Mucosa of rectum (tissue), 2 donors: ENCODE results near the gene IER2.
"Not testable (repeated sequence)": the region's sequence is repeated elsewhere in the genome, so short reads cannot be mapped to it uniquely, and the experiment has no call there.

Experiments used
- H3K27ac ChIP-seq, 2 donors: one replicate each; pipeline ENCODE4 v1.7.0; 2013; ENCODE audit warnings: inconsistent platforms in 2 of 2, low read depth in 2 of 2, low read length in 2 of 2
- H3K27me3 ChIP-seq, 2 donors: one replicate each; pipeline ENCODE4 v1.7.0; 2013; ENCODE audit warnings: low read length in 2 of 2; ENCODE audit not compliant: control insufficient read depth in 2 of 2, insufficient read depth in 2 of 2
- H3K36me3 ChIP-seq, 2 donors: one replicate each; pipeline ENCODE4 v1.7.0; 2013; ENCODE audit warnings: low read length in 2 of 2; ENCODE audit not compliant: control insufficient read depth in 2 of 2, insufficient read depth in 2 of 2
- H3K4me1 ChIP-seq, 2 donors: one replicate each; pipeline ENCODE4 v1.7.0; 2013; ENCODE audit warnings: low read length in 2 of 2, mild to moderate bottlenecking in 1 of 2; ENCODE audit not compliant: control insufficient read depth in 2 of 2, insufficient read depth in 2 of 2
- H3K4me3 ChIP-seq, 2 donors: one replicate each; pipeline ENCODE4 v1.7.0; 2013; ENCODE audit warnings: low read length in 2 of 2
- H3K9ac ChIP-seq, 2 donors: one replicate each; pipeline ENCODE4 v1.7.0; 2013; ENCODE audit warnings: low read length in 2 of 2, low read depth in 1 of 2, mild to moderate bottlenecking in 1 of 2
- H3K9me3 ChIP-seq, 2 donors: one replicate each; pipeline ENCODE4 v1.7.0; 2013; ENCODE audit warnings: low read length in 2 of 2; ENCODE audit not compliant: control insufficient read depth in 2 of 2
- donor health status: healthy.
- donor health status: Normal muscosa, but diverticular disease.

The IER2 gene

GRCh38 chr19:13146763-13147563 lies 3.2 kb upstream of the IER2 start:
- Histone ChIP-seq H3K9ac (no peak overlapping the region), H3K36me3 (peaks cover 14 to 15% of the 10 kb centered on the region in 2 donors), H3K9me3 (no peaks in the 10 kb centered on the region), H3K4me3 (no peak overlapping the region), H3K4me1 (peaks cover 9% of the 10 kb centered on the region in 2 donors), H3K27me3 (no peaks in the 10 kb centered on the region), H3K27ac (no peak overlapping the region)

DNA sequence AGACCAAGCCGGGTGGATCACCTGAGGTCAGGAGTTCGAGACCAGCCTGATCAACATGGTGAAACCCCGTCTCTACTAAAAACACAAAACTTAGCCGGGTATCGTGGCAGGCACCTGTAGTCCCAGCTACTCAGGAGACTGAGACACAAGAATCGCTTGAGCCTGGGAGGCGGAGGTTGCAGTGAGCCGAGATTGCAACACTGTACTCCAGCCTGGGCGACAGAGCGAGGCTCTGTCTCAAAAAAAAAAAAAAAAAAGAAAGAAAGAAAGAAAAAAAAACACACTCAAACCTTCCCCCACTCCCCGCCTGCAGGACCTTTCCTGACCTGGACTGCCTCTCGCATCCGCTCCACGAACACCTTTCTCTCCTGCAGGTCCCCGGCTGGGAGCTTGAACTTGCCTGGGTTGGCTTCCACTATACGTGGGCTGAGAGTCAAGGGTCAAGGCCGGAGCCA lies 1.0 kb upstream of the IER2 start:
- H3K4me1 ChIP-seq: peaks cover 9 to 12% of the 10 kb centered on the region in 2 donors
- H3K4me3 ChIP-seq: peak overlapping the region; percentile 81 to 89
- peaks cover 10 to 11% of the 10 kb centered on the region in 2 donors for H3K36me3 ChIP-seq
- H3K27me3 ChIP-seq, H3K9me3 ChIP-seq: not testable (repeated sequence)
- H3K27ac ChIP-seq: peak overlapping the region in 1 of 2 donors; percentile 98
- peak overlapping the region; percentile 98 to 100 for H3K9ac ChIP-seq

DNA sequence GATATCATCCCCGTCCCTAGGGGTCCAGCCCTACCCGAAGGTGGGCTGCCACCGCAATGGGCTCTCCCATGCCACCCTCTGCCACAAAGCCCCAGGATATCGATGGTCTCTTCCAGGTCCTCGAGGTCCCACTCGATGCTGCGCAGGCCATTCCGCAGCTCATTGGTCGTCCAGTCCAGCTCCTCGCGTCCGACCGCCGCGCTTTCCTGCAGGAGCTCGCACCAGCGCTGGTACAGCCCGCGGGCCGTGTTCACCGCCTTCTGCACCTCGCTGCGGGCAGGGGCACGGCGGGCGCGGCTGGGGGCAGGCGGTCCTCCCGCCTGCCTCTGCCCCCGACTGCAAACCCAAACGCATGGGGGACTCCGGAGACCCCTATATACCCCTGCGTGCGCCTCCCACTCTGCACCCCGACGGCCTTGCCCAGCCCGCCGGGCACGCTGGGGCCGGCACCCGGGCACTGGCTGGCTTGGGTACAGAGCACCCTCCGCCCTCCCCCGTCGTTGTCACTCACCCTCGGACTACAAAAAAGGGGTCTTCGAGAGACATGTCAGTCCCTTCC lies 504 bp upstream of the IER2 start:
- Histone ChIP-seq H3K4me3 (peak overlapping the region; percentile 81 to 89), H3K27me3 (no peaks in the 10 kb centered on the region), H3K9ac (peak overlapping the region; percentile 98 to 100), H3K4me1 (peaks cover 9 to 12% of the 10 kb centered on the region in 2 donors), H3K27ac (peak overlapping the region; percentile 94 to 98), H3K9me3 (no peaks in the 10 kb centered on the region), H3K36me3 (peaks cover 5 to 6% of the 10 kb centered on the region in 2 donors)

GRCh38 chr19:13150931-13151604 lies 857 bp downstream of the IER2 start:
- H3K36me3 ChIP-seq: no peaks in the 10 kb centered on the region
- H3K27me3 ChIP-seq: no peaks in the 10 kb centered on the region
- H3K9ac ChIP-seq: peak overlapping the region; percentile 98 to 100
- H3K4me1 ChIP-seq: peaks cover 21 to 22% of the 10 kb centered on the region in 2 donors
- no peaks in the 10 kb centered on the region for H3K9me3 ChIP-seq
- peak overlapping the region; percentile 81 to 89 for H3K4me3 ChIP-seq
- peak overlapping the region; percentile 94 to 98 for H3K27ac ChIP-seq

- H3K4me1 ChIP-seq: peaks cover 25 to 26% of the 10 kb centered on the region in 2 donors
- peak overlapping the region; percentile 94 to 98 for H3K27ac ChIP-seq
- peak overlapping the region; percentile 98 to 100 for H3K9ac ChIP-seq
- H3K9me3 ChIP-seq: no peaks in the 10 kb centered on the region
- H3K4me3 ChIP-seq: peak overlapping the region; percentile 81 to 97
- no peaks in the 10 kb centered on the region for H3K36me3 ChIP-seq
- H3K27me3 ChIP-seq: no peaks in the 10 kb centered on the region
Measured at GRCh38 chr19:13151605-13152355, 1.6 kb downstream of the IER2 start.

GRCh38 chr19:13152356-13152973 lies 2.3 kb downstream of the IER2 start:
- Histone ChIP-seq H3K4me1 (peaks cover 26 to 28% of the 10 kb centered on the region in 2 donors), H3K27ac (peak overlapping the region; percentile 94 to 98), H3K36me3 (no peaks in the 10 kb centered on the region), H3K9ac (peak overlapping the region; percentile 97 to 99), H3K9me3 (no peaks in the 10 kb centered on the region), H3K4me3 (peak overlapping the region; percentile 74 to 97), H3K27me3 (no peaks in the 10 kb centered on the region)

- Histone ChIP-seq H3K27me3 (no peaks in the 10 kb centered on the region), H3K27ac (peak overlapping the region; percentile 94 to 98), H3K36me3 (no peaks in the 10 kb centered on the region), H3K9me3 (no peaks in the 10 kb centered on the region), H3K4me1 (peaks cover 26 to 28% of the 10 kb centered on the region in 2 donors), H3K9ac (peak overlapping the region; percentile 97 to 99), H3K4me3 (peak overlapping the region; percentile 74 to 97)
Measured at GRCh38 chr19:13152974-13153568, 2.9 kb downstream of the IER2 start.

DNA sequence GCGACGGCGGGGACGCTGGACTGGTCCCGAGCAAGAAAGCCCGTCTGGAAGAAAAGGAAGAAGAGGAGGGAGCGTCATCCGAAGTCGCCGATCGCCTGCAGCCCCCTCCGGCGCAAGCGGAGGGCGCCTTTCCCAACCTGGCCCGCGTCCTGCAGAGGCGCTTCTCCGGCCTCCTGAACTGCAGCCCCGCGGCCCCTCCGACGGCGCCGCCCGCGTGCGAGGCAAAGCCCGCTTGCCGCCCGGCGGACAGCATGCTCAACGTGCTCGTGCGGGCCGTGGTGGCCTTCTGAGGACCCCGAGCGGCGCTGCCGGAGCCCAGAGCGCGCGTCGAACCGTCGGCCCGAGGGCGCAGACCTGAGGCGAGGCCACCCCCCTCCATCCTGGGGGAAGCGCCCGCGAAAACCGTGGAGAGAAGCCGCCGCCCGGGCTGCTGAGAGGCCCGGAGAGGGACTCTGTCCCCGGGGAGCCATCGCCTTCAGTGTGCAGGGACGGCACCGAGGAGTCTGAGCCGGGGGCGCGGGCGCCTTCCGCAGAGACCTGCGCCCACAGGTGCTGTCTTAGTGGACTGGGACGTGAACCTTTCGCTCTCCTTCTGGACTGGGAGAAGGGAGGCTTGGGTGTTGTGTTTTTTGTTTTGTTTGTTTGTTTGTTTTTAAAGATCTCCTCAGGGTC lies 3.5 kb downstream of the IER2 start:
- Histone ChIP-seq H3K4me3 (peak overlapping the region; percentile 74 to 97), H3K4me1 (peaks cover 24 to 26% of the 10 kb centered on the region in 2 donors), H3K27me3 (no peaks in the 10 kb centered on the region), H3K9ac (peak overlapping the region; percentile 97 to 99), H3K36me3 (no peaks in the 10 kb centered on the region), H3K9me3 (no peaks in the 10 kb centered on the region), H3K27ac (peak overlapping the region; percentile 94 to 98)
